Keratinocyte (primary cell): ENCODE data around the gene CADM3.

Source experiments
- CTCF ChIP-seq, 3 experiments: IDR thresholded peaks in 1 of 3; conservative IDR thresholded peaks in 1 of 3; optimal IDR thresholded peaks in 1 of 3; 2 replicates in 2 of 3; 3 replicates in 1 of 3; pipeline versions ENCODE3 to v1.5.1; 2011; ENCODE audit warnings: low read length in 3 of 3, mild to moderate bottlenecking in 3 of 3, moderate library complexity in 2 of 3, control low read depth in 1 of 3, inconsistent platforms in 1 of 3; ENCODE audit not compliant: insufficient read depth in 2 of 3; ENCODE audit errors: extremely low read depth in 1 of 3
- EZH2 ChIP-seq: IDR thresholded peaks from one replicate; pipeline ENCODE4 v1.6.1; 2012; ENCODE audit warnings: inconsistent platforms, mild to moderate bottlenecking, low read length, moderate library complexity

- TF ChIP-seq CTCF (optimal IDR thresholded peaks at IDR 0.05 in 1 of 3, IDR thresholded peaks at IDR 0.05 in 1 of 3, conservative IDR thresholded peaks at IDR 0.05 in 1 of 3; ENCODE audit: extremely low read depth in 1 of 3, insufficient read depth in 2 of 3, low read length in 3 of 3) (no peak), EZH2 (no peak)
Measured at GRCh38 chr1:159209061-159209460, 37.6 kb downstream of the CADM3 start.
